ENCODE measurements around the gene SMARCD1.

The SMARCD1 gene

DNA sequence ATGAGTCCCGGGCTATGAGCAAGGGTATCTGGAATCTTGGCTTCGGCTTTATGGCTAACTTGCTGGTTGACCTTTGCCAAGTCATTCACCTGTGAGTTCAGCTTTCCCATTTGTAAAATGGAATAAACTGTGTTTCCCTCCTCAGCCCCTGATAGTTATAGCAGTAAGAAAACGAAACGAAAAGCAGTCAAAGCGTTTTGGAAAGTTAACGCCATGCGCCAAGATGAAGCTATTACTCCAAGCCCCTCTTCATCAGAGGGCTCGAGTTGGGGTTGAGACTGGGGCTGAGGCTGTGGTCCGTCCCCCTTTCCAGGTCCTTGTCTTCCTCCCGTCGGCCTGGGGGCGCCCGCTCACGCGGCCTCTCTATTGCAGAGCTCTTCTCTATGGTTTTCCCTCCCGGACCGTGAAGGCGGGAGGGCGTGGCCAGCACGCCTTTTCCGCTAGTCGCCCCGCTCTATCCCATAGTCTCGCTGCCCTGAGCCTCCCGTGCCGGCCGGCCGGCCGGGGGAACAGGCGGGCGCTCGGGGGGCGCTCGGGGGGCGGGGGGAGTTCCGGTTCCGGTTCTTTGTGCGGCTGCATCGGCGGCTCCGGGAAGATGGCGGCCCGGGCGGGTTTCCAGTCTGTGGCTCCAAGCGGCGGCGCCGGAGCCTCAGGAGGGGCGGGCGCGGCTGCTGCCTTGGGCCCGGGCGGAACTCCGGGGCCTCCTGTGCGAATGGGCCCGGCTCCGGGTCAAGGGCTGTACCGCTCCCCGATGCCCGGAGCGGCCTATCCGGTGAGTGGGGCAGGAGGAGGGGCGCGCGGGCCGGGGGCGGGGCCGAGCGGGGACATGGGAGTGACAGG lies at the start of gene SMARCD1:
SMARCD1 (plus strand) TSS at position 568 of the 840 bp plus-strand sequence; CDS start at position 596, 28 bp downstream.
- DNase-seq, result peak; percentile 90

- no peak for DNase-seq
These were observed 46.8 kb upstream of the SMARCD1 start for GRCh38 chr12:50038336-50038735.

- DNase-seq, result peak; percentile 57
These were observed 45.8 kb upstream of the SMARCD1 start for GRCh38 chr12:50039151-50039835.

DNA sequence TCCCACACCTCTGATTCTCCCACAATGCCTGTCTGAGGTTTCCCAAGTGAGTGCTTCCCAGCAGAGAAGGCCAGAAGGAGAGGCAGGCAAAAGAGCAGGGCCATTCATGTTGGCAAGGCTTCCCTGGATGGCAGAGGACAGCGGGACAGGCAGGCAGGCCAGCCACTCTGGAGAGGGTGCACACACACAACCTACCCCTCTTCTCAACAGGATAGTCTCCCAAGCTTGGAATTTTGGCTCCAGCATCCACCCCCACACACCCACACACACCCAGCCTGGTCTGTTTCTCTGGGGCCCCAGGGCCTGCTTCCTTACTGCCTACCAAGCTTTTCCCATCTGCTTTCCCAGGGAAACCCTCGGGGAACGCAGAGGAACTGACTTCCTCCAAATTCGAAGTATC lies 44.5 kb upstream of the SMARCD1 start:
- no peak for DNase-seq

- DNase-seq, result no peak
These were observed 43.9 kb upstream of the SMARCD1 start for GRCh38 chr12:50041062-50041860.

GRCh38 chr12:50041962-50042361 lies 43.2 kb upstream of the SMARCD1 start:
- no peak for DNase-seq

DNA sequence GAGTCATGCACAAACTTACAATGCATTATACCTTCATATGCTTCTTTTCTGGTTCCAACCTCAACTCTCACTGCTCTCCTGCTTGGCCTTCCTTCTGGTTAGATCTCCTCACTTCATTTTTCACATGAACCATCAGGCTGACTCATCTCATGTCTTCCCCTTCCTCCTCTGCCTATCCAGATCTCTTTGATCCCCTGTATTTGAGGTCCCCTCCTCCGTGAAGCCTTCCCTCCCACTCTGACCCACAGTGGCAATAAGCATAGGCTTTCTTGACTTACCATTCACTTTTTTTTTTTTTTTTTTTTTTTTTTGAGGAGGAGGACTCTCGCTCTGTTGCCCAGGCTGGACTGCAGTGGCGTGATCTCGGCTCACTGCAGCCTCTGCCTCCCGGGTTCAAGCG lies 42.4 kb upstream of the SMARCD1 start:
- no peak for DNase-seq

- no peak for DNase-seq
These were observed 41.8 kb upstream of the SMARCD1 start for GRCh38 chr12:50043308-50043707.

DNA sequence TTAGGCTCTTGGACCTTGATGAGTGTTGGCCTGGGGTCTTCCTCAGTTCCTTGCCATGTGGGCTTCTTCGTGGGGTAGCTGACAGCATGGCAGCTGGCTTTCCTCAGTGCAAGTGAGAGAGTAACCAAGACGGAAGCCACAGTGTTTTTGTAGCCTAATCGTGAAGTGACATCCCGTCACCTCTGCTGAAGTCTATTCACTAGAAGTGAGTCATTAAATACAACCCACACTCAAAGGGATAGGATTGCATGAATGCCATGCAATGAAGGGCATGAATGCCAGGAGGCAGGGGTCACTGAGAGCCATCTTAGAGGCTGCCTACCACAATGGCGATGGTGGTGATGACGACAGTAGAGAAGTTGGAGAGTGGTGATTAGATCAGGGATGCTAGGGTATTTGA lies 41.3 kb upstream of the SMARCD1 start:
- no peak for DNase-seq

- DNase-seq, result no peak
These were observed 37.4 kb upstream of the SMARCD1 start for GRCh38 chr12:50047693-50048250.

DNA sequence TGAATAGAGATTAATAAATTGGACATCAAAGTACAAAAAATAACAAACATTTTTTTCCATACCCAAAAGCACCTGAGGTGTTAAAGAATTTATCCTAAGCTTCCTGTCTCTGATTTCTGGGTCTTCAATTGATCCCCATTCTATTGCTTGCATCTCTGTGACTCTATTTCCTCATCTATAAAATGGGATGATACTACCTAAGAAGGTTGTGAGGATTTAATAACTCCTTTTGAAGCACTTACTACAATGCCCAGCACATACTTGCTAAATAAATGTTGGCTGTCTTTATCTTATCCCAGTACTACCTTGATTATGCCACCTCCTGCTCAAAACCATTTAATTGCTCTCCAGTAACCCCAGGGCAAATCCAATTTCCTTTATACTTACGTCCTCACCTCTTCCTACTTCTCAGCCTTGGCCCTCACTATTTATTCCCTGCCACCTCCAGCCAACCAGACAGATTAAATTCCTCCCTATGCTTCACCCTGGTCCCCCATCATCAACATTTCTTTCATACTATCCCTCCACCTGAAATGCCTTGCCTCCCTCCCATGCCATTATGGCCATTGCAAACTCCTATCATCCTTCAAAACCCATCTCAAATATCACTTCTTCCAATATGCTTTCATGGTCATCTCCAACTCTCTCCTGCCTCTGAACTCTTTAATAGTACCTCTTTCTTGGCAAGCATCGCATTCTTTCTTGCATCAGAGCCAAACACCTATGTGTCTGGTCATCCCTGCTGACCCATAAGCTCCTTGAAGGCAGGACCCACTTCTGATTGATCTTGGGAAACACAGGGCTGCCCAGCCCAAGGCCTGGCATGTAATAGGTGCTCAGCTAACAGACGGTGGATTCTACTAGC lies 35.7 kb upstream of the SMARCD1 start:
- DNase-seq, result no peak

GRCh38 chr12:50050119-50050385 lies 35.1 kb upstream of the SMARCD1 start:
- no peak for DNase-seq

GRCh38 chr12:50050410-50051098 lies 34.6 kb upstream of the SMARCD1 start:
- DNase-seq, result no peak

GRCh38 chr12:50051101-50051806 lies 33.9 kb upstream of the SMARCD1 start:
- DNase-seq, result no peak

DNA sequence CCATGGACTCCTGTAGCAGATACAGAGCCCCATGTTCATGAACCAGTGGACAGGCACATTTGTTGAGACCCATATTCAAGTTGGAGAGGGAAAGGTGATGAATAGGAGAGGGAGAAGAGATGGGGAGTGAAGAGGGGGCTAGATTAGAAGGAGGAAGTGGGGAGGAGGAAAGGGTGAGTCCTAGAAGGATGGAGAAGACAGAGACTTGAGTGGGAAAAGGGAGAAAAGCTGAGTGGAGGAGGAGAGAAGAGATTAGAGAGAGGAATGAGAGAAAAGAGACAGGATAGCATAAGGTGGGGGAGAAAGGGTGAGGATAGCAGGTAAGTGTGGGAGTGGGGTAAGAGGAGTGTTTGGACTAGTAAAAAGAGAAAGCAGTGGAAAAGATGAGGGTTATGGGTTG lies 32.6 kb upstream of the SMARCD1 start:
- DNase-seq, result no peak

DNA sequence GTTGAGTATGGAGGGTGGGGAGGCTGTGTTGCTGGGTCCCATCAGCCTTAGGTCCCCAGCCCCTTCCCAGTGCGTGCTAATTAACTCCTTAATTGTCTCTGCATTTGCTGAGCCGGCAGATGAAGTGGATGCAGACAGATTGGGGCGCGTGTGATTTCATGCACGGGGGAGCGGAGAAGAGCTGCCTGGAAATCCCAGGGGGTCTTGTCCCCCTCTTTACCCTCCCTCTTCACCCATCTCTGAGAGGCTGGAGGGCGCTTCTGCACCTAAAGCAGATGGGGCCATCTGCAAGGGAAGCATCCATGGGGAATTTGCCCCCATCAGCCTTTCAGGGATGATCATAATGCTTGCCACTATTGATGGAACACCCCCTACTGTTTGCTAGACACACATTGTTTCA lies 32.2 kb upstream of the SMARCD1 start:
- no peak for DNase-seq

DNA sequence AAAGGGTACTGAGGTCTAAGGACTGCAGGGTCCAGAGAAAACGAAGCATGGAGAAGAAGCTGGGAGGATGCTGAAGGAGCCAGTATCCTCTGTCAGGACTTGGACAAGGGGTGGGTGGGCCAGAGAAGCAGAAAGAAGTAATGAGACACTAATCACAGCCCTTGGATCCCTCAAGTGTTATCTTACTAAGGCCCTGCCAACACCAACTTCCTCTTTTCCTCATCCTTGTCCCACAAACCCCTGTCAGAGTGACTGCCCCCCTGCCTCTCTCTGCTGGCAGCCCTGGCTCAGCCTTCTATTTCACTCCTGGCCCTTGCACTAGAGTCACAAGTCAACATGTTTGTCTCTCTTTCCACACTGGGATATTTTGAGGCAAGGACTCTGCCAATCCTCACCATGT lies 31.6 kb upstream of the SMARCD1 start:
- DNase-seq, result no peak

DNA sequence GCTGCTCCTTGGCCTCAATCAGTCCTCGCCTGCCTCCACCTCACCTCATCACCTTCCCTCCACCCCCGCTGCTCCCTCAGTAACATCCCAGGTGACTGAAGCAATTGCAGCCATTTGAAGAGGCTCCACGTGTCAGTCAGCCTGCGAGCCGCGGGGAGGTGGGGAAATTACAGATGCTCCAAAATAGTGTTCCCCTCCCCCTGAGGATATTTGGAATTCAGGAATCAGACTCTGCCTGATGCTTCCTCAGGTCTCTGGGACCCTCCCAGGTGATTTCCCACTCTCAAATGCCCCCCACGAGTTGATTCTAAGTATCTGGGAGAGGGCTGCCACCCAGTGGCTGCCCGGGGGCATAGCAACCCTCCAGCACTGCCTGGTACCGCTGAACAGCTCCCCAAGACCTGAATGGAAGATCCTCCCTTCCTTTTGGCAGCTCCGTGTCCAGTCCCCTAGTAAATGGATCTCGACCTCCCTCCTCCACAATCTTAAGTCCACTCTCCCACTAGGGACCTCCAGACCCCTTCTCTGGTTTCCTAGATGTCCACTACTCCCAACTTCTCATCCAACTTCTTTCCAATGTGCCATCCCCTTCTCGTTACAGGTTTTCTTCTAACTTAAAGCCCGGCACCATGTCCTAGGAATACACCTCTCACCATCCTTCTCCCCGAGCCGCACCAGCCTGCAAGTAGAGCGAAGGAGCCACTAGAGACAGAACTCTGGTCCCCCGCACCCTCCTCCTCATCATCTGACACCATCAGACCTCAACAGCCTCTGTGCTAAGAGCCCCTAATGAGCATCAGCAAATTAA lies 29.1 kb upstream of the SMARCD1 start:
- no peak for DNase-seq

- no peak for DNase-seq
These were observed 28.5 kb upstream of the SMARCD1 start for GRCh38 chr12:50056639-50056976.

Measured in DMS153 (cell line).